MM.1S (cell line): ENCODE data around the gene GRK3.
A peak's percentile ranks its signal among the peaks of the same experiment; 100 is the strongest.
"Not testable (repeated sequence)": the region's sequence is repeated elsewhere in the genome, so short reads cannot be mapped to it uniquely, and the experiment has no call there.

Source experiments
- DNase-seq: peaks from one replicate; pipeline ENCODE4 v3.0.0-alpha.2; 2015
- H2AFZ ChIP-seq: fragments of 300-600 bp; sonication (generic); 2 replicates; pipeline ENCODE4 v1.6.0; 2016; ENCODE audit warnings: antibody characterized with exemption, low read length
- H3F3A ChIP-seq: fragments of 300-600 bp; sonication (generic); 2 replicates; pipeline ENCODE4 v1.6.1; 2016; ENCODE audit warnings: mild to moderate bottlenecking, antibody characterized with exemption, low read length, moderate library complexity, mixed read lengths; ENCODE audit not compliant: insufficient read depth
- H3K27ac ChIP-seq: fragments of 300-600 bp; sonication (generic); 2 replicates; pipeline ENCODE4 v1.5.1; 2016; ENCODE audit warnings: mild to moderate bottlenecking, low read length
- H3K27me3 ChIP-seq: fragments of 300-600 bp; sonication (generic); replicated peaks from 2 replicates; pipeline ENCODE4 v1.6.0; 2016; ENCODE audit warnings: low read length; ENCODE audit not compliant: insufficient read depth
- H3K36me3 ChIP-seq: fragments of 300-600 bp; sonication (generic); replicated peaks from 2 replicates; pipeline ENCODE4 v1.6.1; 2016; ENCODE audit warnings: mild to moderate bottlenecking, low read length, mixed read lengths; ENCODE audit not compliant: insufficient read depth
- H3K4me1 ChIP-seq: fragments of 300-600 bp; sonication (generic); 2 replicates; pipeline ENCODE4 v1.6.1; 2016; ENCODE audit warnings: low read length, mixed read lengths
- H3K4me2 ChIP-seq: fragments of 300-600 bp; sonication (generic); 2 replicates; pipeline ENCODE4 v1.6.0; 2016; ENCODE audit warnings: low read depth, low read length
- H3K4me3 ChIP-seq: fragments of 300-600 bp; sonication (generic); 2 replicates; pipeline ENCODE4 v1.5.1; 2016; ENCODE audit warnings: low read length, mixed read lengths
- H3K79me2 ChIP-seq: fragments of 300-600 bp; sonication (generic); 2 replicates; pipeline ENCODE4 v1.6.1; 2016; ENCODE audit warnings: mixed run types, low read length, mixed read lengths
- H3K9ac ChIP-seq: fragments of 300-600 bp; sonication (generic); 2 replicates; pipeline ENCODE4 v1.6.1; 2016; ENCODE audit warnings: low read length, mixed read lengths
- H3K9me2 ChIP-seq: fragments of 300-600 bp; sonication (generic); replicated peaks from 2 replicates; pipeline ENCODE4 v1.6.1; 2016; ENCODE audit warnings: mild to moderate bottlenecking, low read length, mixed read lengths; ENCODE audit not compliant: insufficient read depth
- H3K9me3 ChIP-seq: fragments of 300-600 bp; sonication (generic); replicated peaks from 2 replicates; pipeline ENCODE4 v1.6.1; 2016; ENCODE audit warnings: mild to moderate bottlenecking, low read length, mixed read lengths; ENCODE audit not compliant: insufficient read depth
- H4K20me1 ChIP-seq: fragments of 300-600 bp; sonication (generic); 2 replicates; pipeline ENCODE4 v1.6.1; 2016; ENCODE audit warnings: mild to moderate bottlenecking, low read length, moderate library complexity, mixed read lengths; ENCODE audit not compliant: insufficient read depth
- EZH2 ChIP-seq: fragments of 300-600 bp; sonication (generic); optimal IDR thresholded peaks from 2 replicates; pipeline ENCODE3; 2017; ENCODE audit warnings: low read depth, mild to moderate bottlenecking, antibody characterized with exemption, low read length, mixed read lengths
- EZH2phosphoT487 ChIP-seq: fragments of 300-600 bp; sonication (generic); IDR thresholded peaks from 2 replicates; pipeline ENCODE4 v1.6.1; 2018; ENCODE audit warnings: antibody characterized with exemption, low read length
- TF ChIP-seq, protein P1 (sequence below): fragments of 300-600 bp; sonication (generic); IDR thresholded peaks from 2 replicates; pipeline ENCODE4 v1.5.1; 2016; ENCODE audit warnings: antibody characterized with exemption, low read length, mixed read lengths

GRK3 gene

DNA sequence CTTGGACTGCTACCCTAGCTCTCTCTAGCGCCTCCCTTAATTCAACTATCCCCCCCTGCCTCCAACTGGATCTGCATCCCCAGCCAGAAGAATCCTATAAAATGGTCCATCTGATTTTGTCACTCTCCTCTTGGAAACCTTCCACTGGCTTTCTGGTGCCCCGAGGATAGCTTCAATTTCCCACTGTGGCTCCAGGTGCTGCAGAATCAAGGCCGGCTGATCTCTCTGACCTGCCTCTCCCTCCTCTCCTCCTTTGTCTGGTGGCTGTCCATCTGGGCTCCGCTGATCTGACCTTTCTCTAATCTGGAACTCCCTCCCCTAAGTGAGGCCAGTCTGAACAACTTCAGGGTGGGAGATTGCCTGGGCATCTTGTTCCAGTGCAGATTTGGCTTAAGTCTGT is 6.1 kb upstream of the GRK3 start:
- Histone ChIP-seq H3K4me2 (no peak overlapping the region), H3K9me3 (no peaks in the 10 kb centered on the region), H3K4me1 (no peaks in the 10 kb centered on the region), H3K4me3 (no peak overlapping the region), H4K20me1 (no peaks in the 10 kb centered on the region), H3K36me3 (no peaks in the 10 kb centered on the region), H2AFZ (no peak overlapping the region), H3K9ac (no peak overlapping the region), H3K27ac (no peak overlapping the region), H3K27me3 (no peaks in the 10 kb centered on the region), H3F3A (no peaks in the 10 kb centered on the region), H3K79me2 (no peaks in the 10 kb centered on the region), H3K9me2 (no peaks in the 10 kb centered on the region)
- TF ChIP-seq, protein P1, sequence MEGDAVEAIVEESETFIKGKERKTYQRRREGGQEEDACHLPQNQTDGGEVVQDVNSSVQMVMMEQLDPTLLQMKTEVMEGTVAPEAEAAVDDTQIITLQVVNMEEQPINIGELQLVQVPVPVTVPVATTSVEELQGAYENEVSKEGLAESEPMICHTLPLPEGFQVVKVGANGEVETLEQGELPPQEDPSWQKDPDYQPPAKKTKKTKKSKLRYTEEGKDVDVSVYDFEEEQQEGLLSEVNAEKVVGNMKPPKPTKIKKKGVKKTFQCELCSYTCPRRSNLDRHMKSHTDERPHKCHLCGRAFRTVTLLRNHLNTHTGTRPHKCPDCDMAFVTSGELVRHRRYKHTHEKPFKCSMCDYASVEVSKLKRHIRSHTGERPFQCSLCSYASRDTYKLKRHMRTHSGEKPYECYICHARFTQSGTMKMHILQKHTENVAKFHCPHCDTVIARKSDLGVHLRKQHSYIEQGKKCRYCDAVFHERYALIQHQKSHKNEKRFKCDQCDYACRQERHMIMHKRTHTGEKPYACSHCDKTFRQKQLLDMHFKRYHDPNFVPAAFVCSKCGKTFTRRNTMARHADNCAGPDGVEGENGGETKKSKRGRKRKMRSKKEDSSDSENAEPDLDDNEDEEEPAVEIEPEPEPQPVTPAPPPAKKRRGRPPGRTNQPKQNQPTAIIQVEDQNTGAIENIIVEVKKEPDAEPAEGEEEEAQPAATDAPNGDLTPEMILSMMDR: no peak
- TF ChIP-seq EZH2phosphoT487 (no peak), EZH2 (no peak)
- no peak for DNase-seq

DNA sequence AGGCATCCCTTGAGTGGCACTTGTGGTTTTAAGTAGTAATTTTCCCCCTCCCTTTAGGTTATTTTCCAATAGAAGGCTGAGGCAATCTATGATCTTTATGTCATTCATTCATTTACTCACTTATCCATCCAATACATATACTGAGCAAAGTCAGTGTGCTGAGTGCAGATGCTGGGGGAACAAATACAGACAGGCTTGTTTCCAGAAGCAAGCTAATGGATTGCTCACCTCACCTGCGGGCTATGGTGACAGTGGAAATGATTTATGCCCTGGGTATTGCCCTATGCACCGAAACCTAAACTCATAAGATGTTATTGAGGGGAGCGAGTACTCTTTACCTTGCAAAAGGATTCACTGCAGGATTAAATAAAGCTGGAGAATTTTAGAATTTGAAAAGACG is 4.6 kb upstream of the GRK3 start:
- H3K79me2 ChIP-seq, DNase-seq, H3K9me3 ChIP-seq, H3K9me2 ChIP-seq, H3K4me3 ChIP-seq, H3K4me2 ChIP-seq, H2AFZ ChIP-seq, H4K20me1 ChIP-seq, H3K9ac ChIP-seq, H3F3A ChIP-seq, H3K4me1 ChIP-seq, H3K27ac ChIP-seq, H3K27me3 ChIP-seq, H3K36me3 ChIP-seq: not testable (repeated sequence)

DNA sequence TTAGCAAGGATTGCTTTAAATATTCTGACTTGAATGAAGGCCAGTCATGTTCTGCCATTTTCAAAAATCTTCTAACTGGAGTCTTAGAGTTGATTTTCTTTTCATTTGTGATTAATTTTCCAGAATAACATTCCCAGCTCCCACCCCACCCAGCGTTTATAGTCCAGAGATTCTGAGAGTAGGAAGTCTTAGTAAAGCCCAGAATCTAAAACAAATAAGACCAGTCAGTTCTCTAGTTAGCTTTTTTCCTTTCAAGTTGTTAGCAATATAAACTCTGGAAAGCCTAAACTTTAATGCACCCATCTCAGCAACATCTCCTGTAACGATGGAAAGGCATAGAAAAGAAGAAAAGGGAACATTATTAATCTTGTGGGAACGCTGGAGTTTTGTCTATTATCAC is 3.3 kb upstream of the GRK3 start:
- H4K20me1 ChIP-seq, H3K9ac ChIP-seq, H3K9me3 ChIP-seq, H3K27ac ChIP-seq, DNase-seq, H2AFZ ChIP-seq, H3K4me1 ChIP-seq, H3K36me3 ChIP-seq, H3K27me3 ChIP-seq, H3K79me2 ChIP-seq, H3K4me2 ChIP-seq, H3K4me3 ChIP-seq, H3F3A ChIP-seq, H3K9me2 ChIP-seq: not testable (repeated sequence)

DNA sequence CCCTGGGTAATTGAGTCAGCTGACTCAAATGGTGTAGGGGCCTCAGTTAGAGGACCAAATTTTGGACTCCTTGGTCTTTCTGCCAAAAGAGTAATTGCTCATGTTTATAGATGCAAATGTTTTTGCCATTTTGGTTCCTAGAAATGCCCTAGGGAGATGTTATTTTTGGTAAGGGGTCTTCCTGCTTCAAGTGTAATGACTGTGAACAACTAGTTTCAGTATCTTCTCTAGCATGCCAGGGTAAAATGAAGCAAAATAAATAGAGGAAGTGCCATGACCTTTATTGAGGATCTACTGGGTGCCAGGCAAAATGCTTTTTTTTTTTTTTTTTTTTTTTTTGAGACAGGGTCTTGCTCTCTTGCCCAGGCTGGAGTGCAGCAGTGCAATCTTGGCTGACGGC is 2.5 kb upstream of the GRK3 start:
- H3K27ac ChIP-seq, H3K9me3 ChIP-seq, H2AFZ ChIP-seq, H3K36me3 ChIP-seq, H3K79me2 ChIP-seq, H3K9ac ChIP-seq, H4K20me1 ChIP-seq, H3K27me3 ChIP-seq, H3K4me3 ChIP-seq, H3K9me2 ChIP-seq, H3F3A ChIP-seq, H3K4me2 ChIP-seq, H3K4me1 ChIP-seq, DNase-seq: not testable (repeated sequence)

DNA sequence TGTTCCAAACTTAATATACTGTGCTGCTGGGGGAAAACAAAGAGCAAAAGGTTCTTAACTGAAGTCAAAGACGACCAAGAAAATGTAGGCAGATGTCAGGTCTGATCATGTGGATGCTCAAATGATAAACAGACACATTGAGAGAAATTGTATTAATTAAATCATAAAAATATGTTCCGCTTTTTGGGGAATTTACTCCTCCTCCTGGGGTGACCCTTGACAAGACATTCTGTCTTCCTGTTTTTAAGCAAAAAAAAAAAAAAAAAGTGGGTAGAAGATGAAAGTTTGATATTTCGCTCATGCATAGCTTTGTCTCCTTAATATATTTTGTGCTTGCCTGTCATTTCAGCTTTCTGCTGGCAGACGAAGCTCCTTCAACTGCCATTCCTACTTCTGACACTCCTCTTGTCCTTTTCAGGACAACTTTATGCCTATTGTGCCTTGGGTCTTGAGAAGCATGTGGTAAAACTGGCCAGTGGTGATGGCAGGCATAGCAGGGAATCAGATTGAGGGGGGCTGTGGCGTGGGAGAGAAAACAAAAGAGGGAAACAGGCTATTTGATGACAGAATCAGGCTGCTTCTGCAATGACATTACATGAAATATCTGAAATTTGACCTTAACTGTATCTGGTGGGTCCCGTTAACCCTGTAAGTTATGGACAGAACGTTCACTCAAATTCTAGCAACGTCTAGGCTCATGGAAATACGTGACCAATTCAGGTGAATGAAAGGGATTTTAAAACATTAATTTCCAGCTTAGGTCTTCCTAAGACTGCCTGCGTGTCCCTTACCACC is 1.3 kb upstream of the GRK3 start:
- H2AFZ ChIP-seq: 0 out of 2 replicates have a peak overlapping the region, but pooled peaks have one; percentile 89

More for the DNA sequence above, 1.3 kb upstream of the GRK3 start:
- not testable (repeated sequence) for H3K9me2 ChIP-seq, H3K4me3 ChIP-seq, H3K9me3 ChIP-seq, DNase-seq, H3F3A ChIP-seq, H3K9ac ChIP-seq, H3K4me1 ChIP-seq, H3K36me3 ChIP-seq, H4K20me1 ChIP-seq, H3K27me3 ChIP-seq, H3K27ac ChIP-seq, H3K79me2 ChIP-seq
- H3K4me2 ChIP-seq: peak overlapping the region; percentile 58; the same call in 1 of the 2 replicates
